ENCODE measurements around the gene NOC4L. TPM values are rescaled to one million over a fixed set of nuclear protein-coding genes. Genes with fewer than 3 reads are reported as not detected.

Gene NOC4L
- total RNA-seq, 1 experiment from 2014 or later: 36.5 TPM

DNA sequence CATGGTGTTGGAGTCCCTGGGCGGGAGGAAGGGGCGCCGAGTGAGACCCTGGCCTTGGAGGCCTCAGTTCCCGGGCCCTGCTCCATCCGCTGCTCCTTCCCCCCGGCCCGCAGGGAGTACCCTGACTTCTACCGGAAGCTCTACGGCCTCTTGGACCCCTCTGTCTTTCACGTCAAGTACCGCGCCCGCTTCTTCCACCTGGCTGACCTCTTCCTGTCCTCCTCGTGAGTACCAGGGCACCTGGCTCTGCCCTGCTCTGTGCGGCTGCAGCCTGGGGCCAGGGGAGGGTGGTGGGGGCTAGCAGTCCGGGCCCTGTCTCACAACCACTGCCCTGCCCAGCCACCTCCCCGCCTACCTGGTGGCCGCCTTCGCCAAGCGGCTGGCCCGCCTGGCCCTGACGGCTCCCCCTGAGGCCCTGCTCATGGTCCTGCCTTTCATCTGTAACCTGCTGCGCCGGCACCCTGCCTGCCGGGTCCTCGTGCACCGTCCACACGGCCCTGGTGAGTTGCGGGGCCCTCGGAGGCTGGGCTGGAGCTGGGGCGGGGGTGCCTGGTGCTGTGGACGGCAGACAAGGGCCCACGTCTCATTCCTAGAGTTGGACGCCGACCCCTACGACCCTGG is 7.0 kb downstream of the NOC4L start:
- peaks cover 8 to 17% (median 15%) of the 10 kb centered on the region in 3 experiments for H3K36me3 Mint-ChIP-seq (ENCODE audit: insufficient read depth in 1 of 3, low read depth in 3 of 3)
- no peak overlapping the region for H2BK12ac ChIP-seq (ENCODE audit: insufficient read length, low read depth, low read length)
- H2AFZ ChIP-seq (ENCODE audit: low read length): no peak overlapping the region
- H3K27ac ChIP-seq (ENCODE audit: insufficient read length, low read depth, low read length): no peak overlapping the region
- no peak overlapping the region for H2BK20ac ChIP-seq (ENCODE audit: low read depth, low read length, poor library complexity, severe bottlenecking)
- no peak overlapping the region for H2AK5ac ChIP-seq (ENCODE audit: insufficient read length, low read length)
- peaks cover 4% of the 10 kb centered on the region for H3K9me3 ChIP-seq (ENCODE audit: control insufficient read depth, low read depth, low read length)
- H2BK15ac ChIP-seq (ENCODE audit: low read depth, low read length): no peak overlapping the region
- no peak overlapping the region for H2BK120ac ChIP-seq (ENCODE audit: low read depth, low read length, poor library complexity, severe bottlenecking)
- H3K18ac ChIP-seq (ENCODE audit: insufficient read length, low read depth, low read length): no peak overlapping the region
- no peaks in the 10 kb centered on the region for H3K23me2 ChIP-seq (ENCODE audit: insufficient read length, low read depth, low read length, poor library complexity, severe bottlenecking)
- TF ChIP-seq, protein P1, sequence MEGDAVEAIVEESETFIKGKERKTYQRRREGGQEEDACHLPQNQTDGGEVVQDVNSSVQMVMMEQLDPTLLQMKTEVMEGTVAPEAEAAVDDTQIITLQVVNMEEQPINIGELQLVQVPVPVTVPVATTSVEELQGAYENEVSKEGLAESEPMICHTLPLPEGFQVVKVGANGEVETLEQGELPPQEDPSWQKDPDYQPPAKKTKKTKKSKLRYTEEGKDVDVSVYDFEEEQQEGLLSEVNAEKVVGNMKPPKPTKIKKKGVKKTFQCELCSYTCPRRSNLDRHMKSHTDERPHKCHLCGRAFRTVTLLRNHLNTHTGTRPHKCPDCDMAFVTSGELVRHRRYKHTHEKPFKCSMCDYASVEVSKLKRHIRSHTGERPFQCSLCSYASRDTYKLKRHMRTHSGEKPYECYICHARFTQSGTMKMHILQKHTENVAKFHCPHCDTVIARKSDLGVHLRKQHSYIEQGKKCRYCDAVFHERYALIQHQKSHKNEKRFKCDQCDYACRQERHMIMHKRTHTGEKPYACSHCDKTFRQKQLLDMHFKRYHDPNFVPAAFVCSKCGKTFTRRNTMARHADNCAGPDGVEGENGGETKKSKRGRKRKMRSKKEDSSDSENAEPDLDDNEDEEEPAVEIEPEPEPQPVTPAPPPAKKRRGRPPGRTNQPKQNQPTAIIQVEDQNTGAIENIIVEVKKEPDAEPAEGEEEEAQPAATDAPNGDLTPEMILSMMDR (conservative IDR thresholded peaks at IDR 0.05): no peak
- H3K9ac ChIP-seq (ENCODE audit: extremely low read depth, insufficient read length, low read length): no peak overlapping the region
- no peak overlapping the region for H4K8ac ChIP-seq (replicated peaks; ENCODE audit: insufficient read length, low read depth, low read length)
- no peaks in the 10 kb centered on the region for H3K4me1 Mint-ChIP-seq
- H3K4me2 ChIP-seq (ENCODE audit: insufficient read depth, insufficient read length, low read length): no peak overlapping the region
- no peak overlapping the region for H3K23ac ChIP-seq (ENCODE audit: insufficient read length, low read depth, low read length)
- no peak overlapping the region for H3K27ac Mint-ChIP-seq
- no peak overlapping the region for H4K91ac ChIP-seq (ENCODE audit: insufficient read length, low read depth, low read length)
- H3K4me3 Mint-ChIP-seq: no peak overlapping the region
- H3K79me1 ChIP-seq (ENCODE audit: insufficient read depth, low read depth, low read length, poor library complexity, severe bottlenecking): no peaks in the 10 kb centered on the region
- H4K5ac ChIP-seq (ENCODE audit: insufficient read length, low read depth, low read length): no peak overlapping the region
- peaks cover 5% of the 10 kb centered on the region for H3K27me3 Mint-ChIP-seq (ENCODE audit: low read depth)
- H3K4ac ChIP-seq (ENCODE audit: low read depth, low read length): no peak overlapping the region
- H2BK5ac ChIP-seq (ENCODE audit: insufficient read length, low read length): no peak overlapping the region
- H3K56ac ChIP-seq (ENCODE audit: insufficient read length, low read depth, low read length): no peak overlapping the region
- no peaks in the 10 kb centered on the region for H4K20me1 ChIP-seq (ENCODE audit: control insufficient read depth, insufficient read depth, insufficient read length)
- H3K14ac ChIP-seq (ENCODE audit: insufficient read depth, low read length): no peak overlapping the region
- no peak overlapping the region for H3T11ph ChIP-seq (ENCODE audit: low read length)
- H3K4me1 ChIP-seq (ENCODE audit: insufficient read depth, low read length): no peaks in the 10 kb centered on the region
- WGBS (ENCODE audit: extremely low coverage, insufficient read length, low lambda C conversion rate): no CpG with 5 or more reads among the region's 36 CpGs
- H3K27me3 ChIP-seq (ENCODE audit: insufficient read depth, low read length): no peaks in the 10 kb centered on the region
- H3K79me2 ChIP-seq (ENCODE audit: insufficient read depth, low read length): no peaks in the 10 kb centered on the region
- DNase-seq: no peak
- no peaks in the 10 kb centered on the region for H3K9me3 Mint-ChIP-seq
